Measurements from ENCODE around the gene SIX1.

Gene SIX1

GRCh38 chr14:60641742-60642269 is 7.5 kb downstream of the SIX1 start:
- FAIRE-seq: no peak

GRCh38 chr14:60640859-60641741 is 8.2 kb downstream of the SIX1 start:
- FAIRE-seq: no peak

- no peak for FAIRE-seq
These were observed 9.6 kb downstream of the SIX1 start for GRCh38 chr14:60639674-60640073.

- FAIRE-seq: no peak
These were observed 11.6 kb downstream of the SIX1 start for GRCh38 chr14:60637479-60638315.

GRCh38 chr14:60636879-60637478 is 12.3 kb downstream of the SIX1 start:
- FAIRE-seq: no peak

GRCh38 chr14:60634153-60634552 is 15.1 kb downstream of the SIX1 start:
- FAIRE-seq: no peak

- FAIRE-seq: no peak
These were observed 16.5 kb downstream of the SIX1 start for GRCh38 chr14:60632777-60633176.

GRCh38 chr14:60632257-60632656 is 17.0 kb downstream of the SIX1 start:
- FAIRE-seq: no peak

- no peak for FAIRE-seq
These were observed 17.4 kb downstream of the SIX1 start for GRCh38 chr14:60631842-60632241.

- FAIRE-seq: no peak
These were observed 19.1 kb downstream of the SIX1 start for GRCh38 chr14:60630129-60630528.

- FAIRE-seq: no peak
These were observed 20.4 kb downstream of the SIX1 start for GRCh38 chr14:60628892-60629291.

- FAIRE-seq: no peak
These were observed 26.4 kb downstream of the SIX1 start for GRCh38 chr14:60622917-60623257.

GRCh38 chr14:60622210-60622916 is 26.9 kb downstream of the SIX1 start:
- no peak for FAIRE-seq

- FAIRE-seq: no peak
These were observed 27.9 kb downstream of the SIX1 start for GRCh38 chr14:60621386-60621785.

- no peak for FAIRE-seq
These were observed 31.0 kb downstream of the SIX1 start for GRCh38 chr14:60618241-60618640.

GRCh38 chr14:60616461-60616959 is 32.8 kb downstream of the SIX1 start:
- no peak for FAIRE-seq

- FAIRE-seq: no peak
These were observed 47.0 kb downstream of the SIX1 start for GRCh38 chr14:60602291-60602690.

- FAIRE-seq: no peak
These were observed 49.5 kb downstream of the SIX1 start for GRCh38 chr14:60599727-60600126.

- no peak for FAIRE-seq
These were observed 53.1 kb downstream of the SIX1 start for GRCh38 chr14:60596139-60596538.

GRCh38 chr14:60594062-60594461 is 55.2 kb downstream of the SIX1 start:
- FAIRE-seq: no peak
